Keratinocyte (primary cell): ENCODE measurements around the gene PRSS12. TPM values are rescaled to one million over a fixed set of nuclear protein-coding genes. Genes with fewer than 3 reads are reported as not detected.

Source experiments
- DNase-seq: peaks from one replicate; pipeline ENCODE4 v3.0.0-alpha.2; 2011; ENCODE audit warnings: low read depth, missing footprints, low spot score
- FAIRE-seq: peaks from 2 replicates; lab custom pipeline; 2011; peaks lifted over from hg19 to GRCh38; lab: Jason Lieb, UNC
- H2AFZ ChIP-seq: 2 replicates; pipeline ENCODE4 v1.6.0; 2012; ENCODE audit warnings: low read length, control low read depth, inconsistent platforms; ENCODE audit not compliant: control insufficient read depth
- H3K27ac ChIP-seq: 2 replicates; pipeline ENCODE4 v1.5.1; 2011; ENCODE audit warnings: low read length; ENCODE audit not compliant: control insufficient read depth, insufficient read depth
- H3K27me3 ChIP-seq: 3 replicates; pipeline ENCODE4 v1.6.0; 2011; ENCODE audit warnings: low read length; ENCODE audit not compliant: control insufficient read depth, insufficient read depth; ENCODE audit errors: extremely low read depth
- H3K36me3 ChIP-seq, 2 experiments: 2 replicates in 1 of 2; 3 replicates in 1 of 2; pipeline ENCODE4 v1.5.1; 2011; ENCODE audit warnings: low read length in 2 of 2, mild to moderate bottlenecking in 1 of 2; ENCODE audit not compliant: control insufficient read depth in 2 of 2, insufficient read depth in 2 of 2; ENCODE audit errors: extremely low read depth in 1 of 2
- H3K4me1 ChIP-seq: 3 replicates; pipeline ENCODE4 v1.5.1; 2011; ENCODE audit warnings: low read length; ENCODE audit not compliant: control insufficient read depth, insufficient read depth; ENCODE audit errors: extremely low read depth
- H3K4me2 ChIP-seq: 3 replicates; pipeline ENCODE4 v1.6.0; 2011; ENCODE audit warnings: low read depth, low read length; ENCODE audit not compliant: control insufficient read depth, insufficient read depth; ENCODE audit errors: extremely low read depth
- H3K4me3 ChIP-seq, 3 experiments: fragments of 200-600 bp in 1 of 3; sonication (generic) in 1 of 3; 2 replicates in 2 of 3; 3 replicates in 1 of 3; pipeline ENCODE4 v1.5.1; 2011 to 2016; ENCODE audit warnings: low read length in 3 of 3, mild to moderate bottlenecking in 3 of 3, control low read depth in 2 of 3, inconsistent platforms in 1 of 3, low read depth in 1 of 3, mixed read lengths in 1 of 3, mixed run types in 1 of 3, moderate library complexity in 1 of 3; ENCODE audit not compliant: control insufficient read depth in 2 of 3, insufficient read depth in 2 of 3; ENCODE audit errors: extremely low read depth in 1 of 3
- H3K79me2 ChIP-seq: 2 replicates; pipeline ENCODE4 v1.6.0; 2012; ENCODE audit warnings: low read length; ENCODE audit not compliant: control insufficient read depth, insufficient read depth
- H3K9ac ChIP-seq: 3 replicates; pipeline ENCODE4 v1.6.0; 2011; ENCODE audit warnings: low read length; ENCODE audit not compliant: control insufficient read depth, insufficient read depth; ENCODE audit errors: extremely low read depth
- H3K9me1 ChIP-seq: 3 replicates; pipeline ENCODE4 v1.6.0; 2011; ENCODE audit warnings: low read length; ENCODE audit not compliant: control insufficient read depth, insufficient read depth; ENCODE audit errors: extremely low read depth
- H3K9me3 ChIP-seq: 2 replicates; pipeline ENCODE4 v1.5.1; 2012; ENCODE audit warnings: low read depth, low read length; ENCODE audit not compliant: control insufficient read depth
- H4K20me1 ChIP-seq: 3 replicates; pipeline ENCODE4 v1.6.0; 2011; ENCODE audit warnings: low read length; ENCODE audit not compliant: control insufficient read depth, insufficient read depth; ENCODE audit errors: extremely low read depth
- CTCF ChIP-seq, 3 experiments: IDR thresholded peaks in 1 of 3; conservative IDR thresholded peaks in 1 of 3; optimal IDR thresholded peaks in 1 of 3; 2 replicates in 2 of 3; 3 replicates in 1 of 3; pipeline versions ENCODE3 to v1.5.1; 2011; ENCODE audit warnings: low read length in 3 of 3, mild to moderate bottlenecking in 3 of 3, moderate library complexity in 2 of 3, control low read depth in 1 of 3, inconsistent platforms in 1 of 3; ENCODE audit not compliant: insufficient read depth in 2 of 3; ENCODE audit errors: extremely low read depth in 1 of 3
- EZH2 ChIP-seq: IDR thresholded peaks from one replicate; pipeline ENCODE4 v1.6.1; 2012; ENCODE audit warnings: inconsistent platforms, mild to moderate bottlenecking, low read length, moderate library complexity
- dilution Hi-C: fragments of 300-500 bp; cut with MboI; formaldehyde crosslinking; loops from one replicate; pipeline ENCODE4 v1.7.0; 2020; ENCODE audit warnings: low sequenced_read_pairs; ENCODE audit not compliant: extremely low pct_ligation_motif_present
- polyA plus RNA-seq, 5 experiments: library from polyadenylated mRNA; depleted of rRNA in 3 of 5; stranded (reverse) in 3 of 5; stranded (forward) in 1 of 5; unstranded in 1 of 5; fragments of >200 nt; gene quantifications; 1 replicate in 1 of 5; 2 replicates in 3 of 5; 3 replicates in 1 of 5; pipeline versions ENCODE4 v1.2.1 to v1.2.3, GENCODE V29; 2011 to 2012; ENCODE audit warnings: missing spikeins in 2 of 5, low read depth in 1 of 5, low replicate concordance in 1 of 5

The PRSS12 gene
- polyA plus RNA-seq, 1 donor (not counting 4 experiments of a cell fraction or from before 2014, with no cell fraction given), result 16.6 TPM

GRCh38 chr4:118335774-118336173 is 17.0 kb downstream of the PRSS12 start:
- H4K20me1 ChIP-seq, result no peaks in the 10 kb centered on the region
- H3K27ac ChIP-seq, result no peak overlapping the region
- FAIRE-seq (no peak), DNase-seq (no peak)
- H2AFZ ChIP-seq, result no peak overlapping the region
- TF ChIP-seq CTCF (optimal IDR thresholded peaks at IDR 0.05 in 1 of 3, IDR thresholded peaks at IDR 0.05 in 1 of 3, conservative IDR thresholded peaks at IDR 0.05 in 1 of 3; ENCODE audit: extremely low read depth in 1 of 3, insufficient read depth in 2 of 3, low read length in 3 of 3) (no peak), EZH2 (no peak)
- H3K9ac ChIP-seq, result no peak overlapping the region
- dilution Hi-C loops, result no loop called here
- H3K9me1 ChIP-seq, result no peaks in the 10 kb centered on the region
- H3K27me3 ChIP-seq, result no peaks in the 10 kb centered on the region
- H3K36me3 ChIP-seq, result no peaks in the 10 kb centered on the region
- H3K4me3 ChIP-seq, result no peak overlapping the region
- peaks cover 24% of the 10 kb centered on the region for H3K4me1 ChIP-seq
- no peak overlapping the region for H3K4me2 ChIP-seq
- no peaks in the 10 kb centered on the region for H3K9me3 ChIP-seq
- no peaks in the 10 kb centered on the region for H3K79me2 ChIP-seq

DNA sequence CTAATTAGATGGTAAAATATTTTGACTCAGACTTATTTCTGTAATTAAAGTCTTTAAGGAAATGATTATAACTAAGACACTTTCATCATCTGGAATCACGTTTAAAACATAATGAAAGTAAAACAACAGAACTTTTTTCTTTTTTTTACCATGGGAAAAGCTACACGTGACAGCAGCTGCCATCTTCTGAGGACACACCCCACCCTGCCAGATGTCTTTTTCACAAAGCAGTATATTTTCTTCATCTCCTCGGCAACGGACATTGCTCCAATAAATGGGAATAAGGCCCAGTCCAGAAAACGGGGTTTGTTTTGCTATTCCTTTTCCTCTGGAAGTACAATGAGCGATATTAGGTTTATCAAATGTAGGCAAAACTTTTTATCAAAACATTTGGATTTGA is 17.5 kb downstream of the PRSS12 start:
- FAIRE-seq, result no peak

More for the DNA sequence above, 17.5 kb downstream of the PRSS12 start:
- Histone ChIP-seq H3K27me3 (no peaks in the 10 kb centered on the region), H2AFZ (no peak overlapping the region), H3K9me3 (no peaks in the 10 kb centered on the region), H3K9me1 (no peaks in the 10 kb centered on the region), H3K4me3 (no peak overlapping the region), H3K27ac (no peak overlapping the region), H3K4me2 (no peak overlapping the region), H3K79me2 (no peaks in the 10 kb centered on the region), H4K20me1 (no peaks in the 10 kb centered on the region), H3K36me3 (no peaks in the 10 kb centered on the region), H3K4me1 (peaks cover 23% of the 10 kb centered on the region), H3K9ac (no peak overlapping the region)
- dilution Hi-C loops, result no loop called here
- TF ChIP-seq CTCF (optimal IDR thresholded peaks at IDR 0.05 in 1 of 3, IDR thresholded peaks at IDR 0.05 in 1 of 3, conservative IDR thresholded peaks at IDR 0.05 in 1 of 3; ENCODE audit: extremely low read depth in 1 of 3, insufficient read depth in 2 of 3, low read length in 3 of 3), result no peak
- DNase-seq, result no peak
